GM18526 (cell line): Measurements from ENCODE around the gene NRSN2.

Source experiments
- POLR2A ChIP-seq: IDR thresholded peaks from 3 replicates; pipeline ENCODE4 v1.6.1; 2011; ENCODE audit not compliant: insufficient read length; ENCODE audit errors: extremely low read depth

NRSN2 gene

GRCh38 chr20:375265-375889 lies 28.5 kb downstream of the NRSN2 start:
- no peak for TF ChIP-seq POLR2A

- no peak for TF ChIP-seq POLR2A
Observed at GRCh38 chr20:376089-376488, 29.2 kb downstream of the NRSN2 start.

- TF ChIP-seq POLR2A: no peak
Observed at GRCh38 chr20:376750-377149, 29.8 kb downstream of the NRSN2 start.

GRCh38 chr20:378961-379336 lies 32.0 kb downstream of the NRSN2 start:
- no peak for TF ChIP-seq POLR2A

GRCh38 chr20:380763-381580 lies 34.1 kb downstream of the NRSN2 start:
- TF ChIP-seq POLR2A: peak; percentile 58

- peak; percentile 33 for TF ChIP-seq POLR2A
Observed at GRCh38 chr20:381581-382290, 34.8 kb downstream of the NRSN2 start.

- no peak for TF ChIP-seq POLR2A
Observed at GRCh38 chr20:382291-383115, 35.6 kb downstream of the NRSN2 start.

GRCh38 chr20:383889-384288 lies 37.0 kb downstream of the NRSN2 start:
- TF ChIP-seq POLR2A: no peak

- TF ChIP-seq POLR2A: no peak
Observed at GRCh38 chr20:384723-385122, 37.8 kb downstream of the NRSN2 start.

GRCh38 chr20:385448-385847 lies 38.5 kb downstream of the NRSN2 start:
- no peak for TF ChIP-seq POLR2A

- TF ChIP-seq POLR2A: no peak
Observed at GRCh38 chr20:387520-387919, 40.6 kb downstream of the NRSN2 start.

GRCh38 chr20:388034-388994 lies 41.4 kb downstream of the NRSN2 start:
- no peak for TF ChIP-seq POLR2A

- TF ChIP-seq POLR2A: no peak
Observed at GRCh38 chr20:389220-389619, 42.3 kb downstream of the NRSN2 start.

GRCh38 chr20:391041-391711 lies 44.3 kb downstream of the NRSN2 start:
- no peak for TF ChIP-seq POLR2A

GRCh38 chr20:396252-396618 lies 49.3 kb downstream of the NRSN2 start:
- no peak for TF ChIP-seq POLR2A
